Measurements from ENCODE around the gene ZGPAT.
"Not testable (repeated sequence)": the region's sequence is repeated elsewhere in the genome, so short reads cannot be mapped to it uniquely, and the experiment has no call there.

The ZGPAT gene, protein sequence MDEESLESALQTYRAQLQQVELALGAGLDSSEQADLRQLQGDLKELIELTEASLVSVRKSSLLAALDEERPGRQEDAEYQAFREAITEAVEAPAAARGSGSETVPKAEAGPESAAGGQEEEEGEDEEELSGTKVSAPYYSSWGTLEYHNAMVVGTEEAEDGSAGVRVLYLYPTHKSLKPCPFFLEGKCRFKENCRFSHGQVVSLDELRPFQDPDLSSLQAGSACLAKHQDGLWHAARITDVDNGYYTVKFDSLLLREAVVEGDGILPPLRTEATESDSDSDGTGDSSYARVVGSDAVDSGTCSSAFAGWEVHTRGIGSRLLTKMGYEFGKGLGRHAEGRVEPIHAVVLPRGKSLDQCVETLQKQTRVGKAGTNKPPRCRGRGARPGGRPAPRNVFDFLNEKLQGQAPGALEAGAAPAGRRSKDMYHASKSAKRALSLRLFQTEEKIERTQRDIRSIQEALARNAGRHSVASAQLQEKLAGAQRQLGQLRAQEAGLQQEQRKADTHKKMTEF

DNA sequence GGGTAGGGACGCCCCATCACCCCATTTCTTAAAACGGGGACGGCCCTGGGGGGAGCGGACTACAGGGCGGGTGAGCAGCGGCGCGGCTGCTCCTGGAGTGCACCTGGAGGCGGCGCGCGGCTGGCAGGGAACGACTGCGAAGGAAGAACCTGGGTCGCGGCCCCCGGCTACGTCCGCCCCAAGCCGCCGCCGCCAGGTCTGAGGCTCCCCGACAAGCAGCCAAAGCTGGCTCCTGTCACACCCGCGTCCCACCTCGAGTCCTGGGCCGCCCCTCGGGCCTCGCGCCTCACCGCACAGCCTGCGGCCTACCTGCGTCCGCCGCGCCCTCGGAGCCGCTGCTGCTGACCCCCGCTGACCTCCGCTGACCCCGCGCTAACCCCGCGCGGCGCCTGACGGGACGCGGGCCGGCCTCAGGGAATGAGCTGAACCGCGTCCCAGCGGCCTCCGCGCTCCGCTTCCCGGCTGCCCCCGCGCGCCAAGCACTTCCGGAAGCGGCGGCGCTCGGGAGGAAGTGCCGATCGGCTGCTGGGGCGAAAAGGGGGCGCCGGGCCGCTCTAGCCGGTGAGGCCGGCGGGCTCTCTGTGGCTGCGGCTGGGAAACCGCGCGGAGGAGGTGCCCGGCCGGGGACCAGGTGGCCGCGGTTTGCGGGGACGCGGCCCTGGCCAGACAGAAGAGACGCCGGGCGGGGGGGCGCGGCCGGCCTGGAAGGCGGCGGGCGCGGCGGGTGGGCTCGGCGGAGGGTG, at the start of gene ZGPAT, which contains the start of gene ARFRP1:
TSS of gene ZGPAT (plus strand) at position 482 of the 743 bp plus-strand sequence. CDS start 542 bp downstream, outside the sequence.
TSS of gene ARFRP1 (minus strand) at position 419 of the 743 bp plus-strand sequence. CDS start 885 bp downstream, outside the sequence.
- peak; percentile 36 for DNase-seq

- no peak for DNase-seq
Observed at GRCh38 chr20:63658749-63659187, 49.1 kb upstream of the ZGPAT start.

- no peak for DNase-seq
Observed at GRCh38 chr20:63659370-63659769, 48.5 kb upstream of the ZGPAT start.

DNA sequence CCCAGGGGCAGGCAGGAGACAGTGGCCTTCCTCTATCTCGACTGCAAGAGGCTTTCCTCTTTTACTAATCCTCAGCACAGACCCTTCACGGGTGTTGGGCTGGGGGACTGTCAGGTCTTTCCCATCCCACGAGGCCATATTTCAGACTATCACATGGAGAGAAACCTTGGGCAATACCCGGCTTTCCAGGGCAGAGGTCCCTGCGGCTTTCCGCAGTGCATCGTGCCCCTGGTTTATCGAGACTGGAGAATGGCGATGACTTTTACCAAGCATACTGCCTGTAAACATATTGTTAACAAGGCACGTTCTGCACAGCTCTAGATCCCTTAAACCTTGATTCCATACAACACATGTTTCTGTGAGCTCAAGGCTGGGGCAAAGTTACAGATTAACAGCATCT, 47.7 kb upstream of the ZGPAT start:
- not testable (repeated sequence) for DNase-seq

- no peak for DNase-seq
Observed at GRCh38 chr20:63660622-63661021, 47.2 kb upstream of the ZGPAT start.

DNA sequence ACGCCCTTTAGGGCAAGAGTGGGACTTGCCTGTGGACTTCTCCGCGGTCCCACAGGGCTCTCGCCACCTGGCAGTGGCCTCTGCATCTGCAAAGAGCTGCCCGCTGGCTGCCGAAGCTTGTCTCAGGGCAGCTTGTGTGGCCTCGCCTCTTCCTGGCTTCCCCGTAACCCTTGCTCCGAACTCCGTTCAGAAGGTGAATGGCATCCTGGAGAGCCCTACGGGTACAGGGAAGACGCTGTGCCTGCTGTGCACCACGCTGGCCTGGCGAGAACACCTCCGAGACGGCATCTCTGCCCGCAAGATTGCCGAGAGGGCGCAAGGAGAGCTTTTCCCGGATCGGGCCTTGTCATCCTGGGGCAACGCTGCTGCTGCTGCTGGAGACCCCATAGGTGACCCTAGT, 46.7 kb upstream of the ZGPAT start:
- DNase-seq: no peak

- DNase-seq: no peak
Observed at GRCh38 chr20:63661959-63662812, 45.7 kb upstream of the ZGPAT start.

DNA sequence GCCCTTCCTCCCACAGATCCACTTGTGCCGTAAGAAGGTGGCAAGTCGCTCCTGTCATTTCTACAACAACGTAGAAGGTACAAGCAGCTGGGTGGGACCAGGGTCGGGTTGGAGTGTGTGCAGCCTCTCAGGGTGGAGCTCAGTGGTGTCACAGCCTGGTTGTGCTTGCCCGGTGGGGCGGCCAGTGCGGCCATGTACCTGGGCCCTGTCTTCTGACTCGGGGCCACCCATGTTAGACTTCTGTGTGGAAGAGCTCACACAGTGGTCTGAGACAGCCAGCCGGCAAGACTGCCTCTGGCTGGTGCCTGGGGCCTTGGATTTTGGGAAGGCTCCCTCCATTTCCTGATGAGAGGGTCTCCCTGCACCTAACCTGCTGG, 45.0 kb upstream of the ZGPAT start:
- DNase-seq: no peak

GRCh38 chr20:63663332-63664066, 44.3 kb upstream of the ZGPAT start:
- no peak for DNase-seq

- no peak for DNase-seq
Observed at GRCh38 chr20:63664143-63664851, 43.5 kb upstream of the ZGPAT start.

DNA sequence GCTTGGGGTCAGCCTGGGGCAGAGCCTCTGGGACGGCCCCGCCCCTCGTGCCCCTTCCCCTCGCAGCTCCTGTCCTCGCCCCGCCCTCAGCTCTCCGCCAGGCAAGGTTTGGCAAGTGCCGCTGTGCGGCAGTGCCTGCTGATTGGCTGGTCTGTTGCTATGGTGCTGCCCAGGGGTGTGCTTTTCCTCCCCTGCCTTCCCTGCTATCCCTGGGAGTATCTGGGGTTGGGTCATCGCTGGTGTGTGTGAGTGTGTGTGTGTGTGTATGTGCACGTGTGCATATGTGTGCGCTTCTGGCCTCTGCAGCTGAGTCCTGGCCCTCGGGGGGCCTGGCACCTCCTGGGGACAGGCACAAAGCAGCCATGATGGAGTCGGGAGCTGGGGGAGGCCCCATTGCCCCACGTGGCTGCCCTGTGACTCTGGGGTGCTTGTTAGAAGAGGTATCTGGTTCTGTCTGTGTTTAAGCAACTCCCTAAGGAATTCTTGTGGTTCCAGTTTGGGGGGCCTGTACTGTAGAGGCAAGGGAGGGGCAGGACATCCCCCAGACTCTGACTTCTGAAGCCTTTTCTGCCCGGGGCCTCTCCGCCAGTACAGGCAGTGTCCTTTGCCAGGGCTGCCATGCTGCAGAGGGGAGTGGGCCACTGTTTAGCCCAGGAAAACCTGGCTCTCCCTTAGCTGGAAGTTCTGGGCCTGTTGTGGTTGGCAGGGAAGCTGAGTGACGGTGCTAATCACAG, 42.8 kb upstream of the ZGPAT start:
- no peak for DNase-seq

- DNase-seq: no peak
Observed at GRCh38 chr20:63665708-63666107, 42.1 kb upstream of the ZGPAT start.

GRCh38 chr20:63667858-63668257, 40.0 kb upstream of the ZGPAT start:
- no peak for DNase-seq

GRCh38 chr20:63668351-63668750, 39.5 kb upstream of the ZGPAT start:
- no peak for DNase-seq

DNA sequence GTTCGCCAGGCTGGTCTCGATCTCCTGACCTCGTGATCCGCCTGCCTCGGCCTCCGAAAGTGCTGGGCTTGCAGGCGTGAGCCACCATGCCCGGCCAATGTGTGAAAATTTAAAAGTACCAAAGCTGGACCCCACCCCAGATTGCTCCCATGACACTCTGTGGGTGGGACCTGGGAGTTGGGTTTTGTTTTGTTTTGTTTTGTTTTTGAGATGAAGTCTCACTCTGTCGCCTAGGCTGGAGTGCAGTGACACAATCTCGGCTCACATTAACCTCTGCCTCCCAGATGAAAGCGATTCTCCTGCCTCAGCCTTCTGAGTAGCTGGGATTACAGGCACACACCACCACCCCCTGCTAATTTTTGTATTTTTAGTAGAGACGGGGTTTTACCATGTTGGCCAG, 36.1 kb upstream of the ZGPAT start:
- DNase-seq: not testable (repeated sequence)

- DNase-seq: no peak
Observed at GRCh38 chr20:63672666-63673065, 35.2 kb upstream of the ZGPAT start.

DNA sequence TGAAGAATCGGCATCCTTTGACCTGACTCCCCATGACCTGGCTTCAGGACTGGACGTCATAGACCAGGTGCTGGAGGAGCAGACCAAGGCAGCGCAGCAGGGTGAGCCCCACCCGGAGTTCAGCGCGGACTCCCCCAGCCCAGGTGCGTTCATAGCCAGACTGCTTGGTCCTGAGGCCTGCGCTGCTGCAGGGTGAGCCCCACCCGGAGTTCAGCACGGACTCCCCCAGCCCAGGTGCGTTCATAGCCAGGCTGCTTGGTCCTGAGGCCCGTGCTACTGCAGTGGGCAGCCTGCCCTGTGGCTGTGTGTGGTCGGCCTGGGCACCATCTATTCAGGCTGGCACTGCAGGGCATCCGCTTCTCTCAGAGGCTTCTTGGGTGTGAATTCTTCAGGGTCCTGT, 33.9 kb upstream of the ZGPAT start:
- DNase-seq: no peak

- DNase-seq: no peak
Observed at GRCh38 chr20:63675681-63676368, 32.0 kb upstream of the ZGPAT start.

DNA sequence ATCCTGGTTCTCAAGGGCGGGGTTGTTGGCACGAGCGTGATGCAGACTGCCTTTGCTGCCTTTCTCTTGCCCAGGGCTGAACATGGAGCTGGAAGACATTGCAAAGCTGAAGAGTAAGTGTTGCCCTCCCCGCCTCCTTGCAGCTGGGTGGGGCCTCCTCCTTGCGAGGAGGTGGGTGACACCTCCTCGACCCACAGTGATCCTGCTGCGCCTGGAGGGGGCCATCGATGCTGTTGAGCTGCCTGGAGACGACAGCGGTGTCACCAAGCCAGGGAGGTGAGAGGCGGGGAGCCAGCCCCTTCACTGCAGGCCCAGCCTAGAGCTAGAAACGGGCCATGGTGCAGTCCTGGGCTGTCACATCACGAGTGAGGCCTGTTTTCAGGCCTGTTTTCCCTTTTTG, 29.8 kb upstream of the ZGPAT start:
- no peak for DNase-seq
